Naive thymus-derived CD8-positive, alpha-beta T cell (primary cell): ENCODE measurements around the gene ANKS1B. TPM values are rescaled to one million over a fixed set of nuclear protein-coding genes. Genes with fewer than 3 reads are reported as not detected.

Experiments used
- ATAC-seq, 2 donors: fragments of 150-1000 bp; cut with Tn5 transposase in 1 of 2; sonication (Bioruptor Pico), chemical (Tn5 transposase) in 1 of 2; 1 replicate in 1 of 2; 2 replicates in 1 of 2; pipeline ENCODE4 v1.10.0; 2021; ENCODE audit warnings: mild to moderate bottlenecking in 2 of 2, moderate library complexity in 2 of 2
- POLR2A ChIA-PET: fragments of 350-600 bp; sonication (Branson Sonifier 250); formaldehyde crosslinking; loops from one replicate; lab custom pipeline; 2021; ENCODE audit warnings: antibody characterized with exemption; lab: Charles Lee
- DNase-seq, 10 donors: peaks; one replicate each; pipeline versions ENCODE4 v3.0.0 to v3.0.0-alpha.2; 2020 to 2022
- H3K27ac Mint-ChIP-seq, 10 donors: one replicate each; pipeline ENCODE4 v1.8.0; 2020 to 2022; ENCODE audit warnings: mild to moderate bottlenecking in 10 of 10, mixed read lengths in 10 of 10, moderate library complexity in 4 of 10, inconsistent platforms in 1 of 10
- H3K27me3 Mint-ChIP-seq, 5 donors: one replicate each; pipeline ENCODE4 v1.8.0; 2021 to 2022; ENCODE audit warnings: mixed read lengths in 5 of 5
- H3K36me3 Mint-ChIP-seq, 3 donors: one replicate each; pipeline ENCODE4 v1.8.0; 2020 to 2022; ENCODE audit warnings: mixed read lengths in 3 of 3, mild to moderate bottlenecking in 2 of 3, inconsistent platforms in 1 of 3
- H3K4me1 Mint-ChIP-seq, 4 donors: one replicate each; pipeline ENCODE4 v1.8.0; 2021 to 2022; ENCODE audit warnings: mixed read lengths in 4 of 4
- H3K4me3 Mint-ChIP-seq, 10 donors: one replicate each; pipeline ENCODE4 v1.8.0; 2020 to 2022; ENCODE audit warnings: mild to moderate bottlenecking in 10 of 10, mixed read lengths in 10 of 10, moderate library complexity in 6 of 10, inconsistent platforms in 1 of 10
- H3K9me3 Mint-ChIP-seq, 9 donors: one replicate each; pipeline ENCODE4 v1.8.0; 2020 to 2022; ENCODE audit warnings: mixed read lengths in 9 of 9, mild to moderate bottlenecking in 3 of 9, inconsistent platforms in 1 of 9, moderate library complexity in 1 of 9
- polyA plus RNA-seq, 3 donors: library from polyadenylated mRNA; unstranded; fragments of 300-500 nt; fragmentation: Illumina TruSeq; gene quantifications; one replicate each; pipeline ENCODE4 v1.2.3, GENCODE V29; 2021
- total RNA-seq, 8 experiments: library from RNA in 2 of 8; stranded (reverse) in 2 of 8; gene quantifications; one replicate each; pipeline ENCODE4 v1.2.3 and lab custom pipeline; 2021 to 2026

The ANKS1B gene
- total and polyA plus RNA-seq, 5 experiments from 2014 or later, result not detected

DNA sequence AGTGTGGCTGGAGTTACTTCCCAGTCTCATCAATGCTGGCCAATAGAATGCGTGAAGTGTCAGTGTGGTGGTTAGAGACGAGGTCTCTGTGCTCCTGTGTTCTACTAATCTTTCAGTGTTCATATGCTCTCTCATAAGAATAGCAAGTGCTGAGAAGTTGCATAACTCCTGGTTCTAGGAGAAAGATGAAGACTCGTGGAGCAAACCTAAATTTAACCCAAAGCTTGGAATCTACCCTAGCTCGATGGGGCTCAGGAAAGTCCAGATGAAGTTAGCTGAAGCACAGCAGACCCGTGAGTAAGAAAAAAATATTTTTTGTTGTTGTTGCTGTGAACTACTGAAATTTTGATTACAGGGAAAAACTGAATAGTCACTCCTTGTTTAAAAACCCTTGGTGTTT is 927.1 kb downstream of the ANKS1B start:
- no peaks in the 10 kb centered on the region for H3K4me1 Mint-ChIP-seq
- POLR2A ChIA-PET, result no interaction called here
- H3K27me3 Mint-ChIP-seq, result peaks cover 0 to 8% (median 4%) of the 10 kb centered on the region in 5 donors
- H3K36me3 Mint-ChIP-seq, result no peaks in the 10 kb centered on the region
- H3K27ac Mint-ChIP-seq, result no peak overlapping the region
- no peak overlapping the region for H3K4me3 Mint-ChIP-seq
- H3K9me3 Mint-ChIP-seq, result peaks cover 0 to 3% (median 0%) of the 10 kb centered on the region in 9 donors
- no peak for ATAC-seq
- DNase-seq, result no peak

DNA sequence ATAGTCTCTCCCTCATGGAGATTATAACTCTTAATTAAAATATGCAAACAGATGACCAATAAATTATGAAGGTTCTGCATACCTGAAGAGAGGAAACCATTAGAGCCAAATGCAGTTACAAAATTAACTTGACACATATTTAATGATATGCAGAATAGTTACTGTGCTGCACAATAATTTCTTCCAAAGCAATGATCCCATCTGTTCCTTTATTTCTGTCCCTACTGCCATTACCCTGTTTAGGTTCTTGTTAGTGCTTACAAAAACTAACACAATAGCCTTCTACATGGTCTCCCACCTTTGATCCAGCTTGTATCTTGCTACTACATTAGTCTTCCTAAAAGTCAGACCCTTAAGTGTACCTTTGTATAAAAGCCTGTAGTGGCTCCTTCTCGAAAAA is 928.5 kb downstream of the ANKS1B start:
- Mint-ChIP-seq H3K36me3 (no peaks in the 10 kb centered on the region), H3K4me3 (no peak overlapping the region), H3K27me3 (peaks cover 0 to 1% (median 0%) of the 10 kb centered on the region in 5 donors), H3K9me3 (peaks cover 0 to 4% (median 0%) of the 10 kb centered on the region in 9 donors), H3K27ac (no peak overlapping the region), H3K4me1 (no peaks in the 10 kb centered on the region)
- POLR2A ChIA-PET, result no interaction called here
- DNase-seq (no peak), ATAC-seq (no peak)

DNA sequence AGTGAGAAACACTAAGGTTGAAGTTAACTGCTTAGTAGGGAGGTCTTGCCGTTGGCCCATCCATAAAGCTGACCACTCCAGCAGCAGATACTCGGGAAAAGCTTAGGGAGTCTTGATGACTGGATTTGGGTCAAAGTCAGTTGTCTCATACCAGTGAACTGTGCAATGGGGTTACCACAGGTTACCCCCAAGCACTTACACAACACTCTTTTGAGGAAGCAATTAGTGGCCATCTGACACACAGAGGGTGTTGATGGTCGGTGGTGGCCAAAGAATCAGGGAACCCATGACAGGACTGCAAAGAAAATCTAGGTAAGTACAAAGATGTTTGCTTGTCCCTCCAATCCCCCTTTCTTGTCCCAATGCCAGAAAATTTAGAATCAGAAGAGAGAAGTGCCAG is 929.4 kb downstream of the ANKS1B start:
- ATAC-seq (no peak), DNase-seq (no peak)
- Mint-ChIP-seq H3K36me3 (no peaks in the 10 kb centered on the region), H3K9me3 (peaks cover 0 to 4% (median 0%) of the 10 kb centered on the region in 9 donors), H3K27ac (no peak overlapping the region), H3K4me1 (no peaks in the 10 kb centered on the region), H3K4me3 (no peak overlapping the region), H3K27me3 (no peaks in the 10 kb centered on the region)
- POLR2A ChIA-PET, result no interaction called here

DNA sequence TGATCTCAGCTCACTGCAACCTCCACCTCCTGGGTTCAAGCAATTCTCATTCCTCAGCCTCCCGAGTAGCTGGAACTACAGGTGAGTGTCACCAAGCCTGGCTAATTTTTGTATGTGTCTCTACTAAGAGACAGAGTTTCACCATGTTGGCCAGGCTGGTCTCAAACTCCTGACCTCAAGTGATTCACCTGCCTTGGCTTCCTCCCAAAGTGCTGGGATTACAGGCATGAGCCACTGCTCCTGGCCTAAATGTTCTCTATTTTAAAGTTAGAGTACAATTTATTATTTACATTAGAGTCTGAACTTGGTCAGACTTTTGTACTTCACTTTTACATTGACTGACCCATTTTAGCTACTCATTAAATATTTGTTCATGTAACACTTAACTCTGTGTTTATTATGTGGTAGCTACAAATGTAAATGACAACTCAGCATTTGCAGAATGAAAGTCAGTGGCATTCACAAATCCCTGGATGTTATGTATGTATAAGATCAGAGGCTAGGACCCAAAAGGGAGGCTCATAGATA is 930.1 kb downstream of the ANKS1B start:
- H3K36me3 Mint-ChIP-seq, result no peaks in the 10 kb centered on the region
- no peak overlapping the region for H3K4me3 Mint-ChIP-seq
- no peak overlapping the region for H3K27ac Mint-ChIP-seq
- no peaks in the 10 kb centered on the region for H3K4me1 Mint-ChIP-seq
- POLR2A ChIA-PET, result no interaction called here
- ATAC-seq, result no peak
- H3K27me3 Mint-ChIP-seq, result no peaks in the 10 kb centered on the region
- DNase-seq, result no peak
- peaks cover 0 to 4% (median 0%) of the 10 kb centered on the region in 9 donors for H3K9me3 Mint-ChIP-seq

DNA sequence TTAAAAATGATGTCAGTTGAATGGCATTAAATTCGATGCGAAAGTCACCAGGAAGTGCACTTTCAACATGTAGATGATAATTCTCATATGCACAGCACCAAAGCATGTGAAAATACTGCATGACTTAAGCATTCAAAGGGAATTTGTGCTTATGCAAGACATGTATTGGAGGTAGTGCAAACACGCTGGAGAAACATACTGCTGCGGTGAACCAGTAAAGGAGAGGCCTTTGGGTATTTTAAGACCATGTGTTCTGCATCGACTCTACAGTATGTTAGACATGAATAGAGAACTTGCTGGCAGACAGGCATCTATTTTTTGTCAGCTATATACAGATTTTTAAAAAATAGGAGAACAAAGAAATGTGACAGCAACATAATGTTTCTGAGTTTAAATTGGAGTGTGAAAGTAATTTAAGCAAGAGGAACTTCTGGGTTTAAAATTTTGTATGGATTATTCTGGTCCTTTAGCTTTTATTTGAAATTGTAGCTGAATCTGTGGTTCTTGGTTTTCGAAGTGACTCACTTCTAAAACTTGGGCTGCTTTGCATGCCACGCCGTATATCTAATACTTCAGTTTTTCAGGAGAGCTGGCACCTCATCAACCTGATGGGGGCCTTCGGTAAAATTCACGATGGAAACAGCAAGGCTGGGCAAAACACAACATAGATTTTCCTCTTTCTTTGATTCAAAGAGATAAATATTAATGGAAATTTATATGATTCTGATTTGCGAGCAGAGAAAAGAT is 930.9 kb downstream of the ANKS1B start:
- ATAC-seq (no peak), DNase-seq (no peak)
- no peaks in the 10 kb centered on the region for H3K27me3 Mint-ChIP-seq
- H3K4me1 Mint-ChIP-seq, result no peaks in the 10 kb centered on the region
- no peaks in the 10 kb centered on the region for H3K36me3 Mint-ChIP-seq
- POLR2A ChIA-PET, result no interaction called here
- H3K27ac Mint-ChIP-seq, result no peak overlapping the region
- no peak overlapping the region for H3K4me3 Mint-ChIP-seq
- H3K9me3 Mint-ChIP-seq, result peaks cover 0 to 4% (median 0%) of the 10 kb centered on the region in 9 donors

DNA sequence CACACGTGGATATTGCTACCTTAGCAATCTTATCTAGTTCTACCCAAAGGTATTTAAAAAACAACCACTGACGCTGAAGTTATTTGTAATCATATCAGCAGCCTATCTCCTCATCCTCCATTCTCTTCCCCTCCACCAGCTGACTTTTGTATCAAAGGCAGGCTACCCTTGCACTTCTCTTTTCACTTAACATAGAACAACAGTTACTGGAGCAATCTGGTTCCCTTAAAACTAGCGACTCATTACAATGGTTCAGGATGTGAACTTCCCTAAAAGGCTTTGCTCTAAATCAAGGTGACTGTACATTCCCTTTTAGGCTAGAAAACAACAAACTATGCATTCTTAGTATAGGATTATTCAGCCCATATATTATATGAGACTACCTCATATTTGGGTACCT is 935.0 kb downstream of the ANKS1B start:
- Mint-ChIP-seq H3K4me3 (no peak overlapping the region), H3K4me1 (no peaks in the 10 kb centered on the region), H3K9me3 (peaks cover 0 to 21% (median 8%) of the 10 kb centered on the region in 9 donors), H3K36me3 (peaks cover 0 to 5% (median 0%) of the 10 kb centered on the region in 3 donors), H3K27me3 (peaks cover 0 to 10% (median 4%) of the 10 kb centered on the region in 5 donors), H3K27ac (no peak overlapping the region)
- ATAC-seq, result no peak
- POLR2A ChIA-PET, result no interaction called here
- DNase-seq, result no peak

DNA sequence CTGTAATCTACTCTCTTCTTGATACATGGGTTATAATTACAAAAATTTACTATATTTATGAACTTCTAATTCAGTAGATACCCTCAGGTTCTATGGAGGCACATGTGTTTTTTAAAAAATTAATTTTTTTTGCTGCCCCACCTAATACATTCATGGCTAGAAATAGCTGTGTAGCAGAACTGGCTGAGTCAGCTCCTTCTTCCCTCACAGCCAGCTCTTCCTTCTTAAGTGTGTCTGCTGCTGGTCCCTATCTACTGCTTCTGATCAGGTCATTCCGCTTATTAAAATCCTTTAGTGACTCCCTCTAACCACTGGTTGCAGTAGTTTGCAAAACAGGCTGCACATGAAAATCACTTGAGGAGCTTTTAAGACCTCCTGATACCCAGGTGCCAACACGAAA is 939.6 kb downstream of the ANKS1B start:
- Mint-ChIP-seq H3K9me3 (peaks cover 0 to 21% (median 8%) of the 10 kb centered on the region in 9 donors), H3K27ac (no peak overlapping the region), H3K36me3 (peaks cover 0 to 5% (median 0%) of the 10 kb centered on the region in 3 donors), H3K27me3 (peaks cover 3 to 12% (median 10%) of the 10 kb centered on the region in 5 donors), H3K4me1 (no peaks in the 10 kb centered on the region), H3K4me3 (no peak overlapping the region)
- DNase-seq (no peak), ATAC-seq (no peak)
- POLR2A ChIA-PET, result no interaction called here

DNA sequence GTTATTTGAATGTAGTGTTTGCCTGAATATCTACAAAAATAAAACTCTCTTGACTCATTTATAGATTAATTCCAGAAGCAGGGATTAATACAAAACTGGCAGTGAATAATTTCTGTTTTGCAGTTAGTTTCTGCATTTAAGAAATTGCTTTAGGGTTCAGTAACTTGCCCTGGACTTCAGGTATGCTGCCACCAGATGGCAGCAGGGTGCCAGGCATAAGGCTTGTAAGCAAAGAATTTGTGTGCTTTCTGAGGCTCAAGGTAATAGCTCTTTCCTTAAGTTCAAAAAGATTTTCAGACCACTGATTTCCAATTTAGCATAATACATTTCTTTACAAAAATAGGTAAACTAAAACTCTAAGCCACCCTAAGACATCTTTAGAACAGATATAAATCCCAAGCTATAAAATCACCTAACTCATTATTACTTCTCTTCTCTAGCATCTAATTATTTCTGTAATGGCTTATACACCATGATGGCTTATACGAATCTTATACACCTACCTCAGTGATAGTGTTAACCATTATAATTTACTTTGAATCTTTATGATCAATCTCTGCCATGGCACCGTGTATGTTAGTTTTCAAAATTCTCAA is 941.3 kb downstream of the ANKS1B start:
- H3K9me3 Mint-ChIP-seq, result peaks cover 0 to 21% (median 8%) of the 10 kb centered on the region in 9 donors
- no peaks in the 10 kb centered on the region for H3K4me1 Mint-ChIP-seq
- peaks cover 3 to 15% (median 10%) of the 10 kb centered on the region in 5 donors for H3K27me3 Mint-ChIP-seq
- peaks cover 0 to 5% (median 0%) of the 10 kb centered on the region in 3 donors for H3K36me3 Mint-ChIP-seq
- peak in 3 of 10 donors; percentile 11 to 17 (median 11) for DNase-seq
- no peak overlapping the region for H3K4me3 Mint-ChIP-seq
- POLR2A ChIA-PET, result no interaction called here
- ATAC-seq, result no peak
- no peak overlapping the region for H3K27ac Mint-ChIP-seq

DNA sequence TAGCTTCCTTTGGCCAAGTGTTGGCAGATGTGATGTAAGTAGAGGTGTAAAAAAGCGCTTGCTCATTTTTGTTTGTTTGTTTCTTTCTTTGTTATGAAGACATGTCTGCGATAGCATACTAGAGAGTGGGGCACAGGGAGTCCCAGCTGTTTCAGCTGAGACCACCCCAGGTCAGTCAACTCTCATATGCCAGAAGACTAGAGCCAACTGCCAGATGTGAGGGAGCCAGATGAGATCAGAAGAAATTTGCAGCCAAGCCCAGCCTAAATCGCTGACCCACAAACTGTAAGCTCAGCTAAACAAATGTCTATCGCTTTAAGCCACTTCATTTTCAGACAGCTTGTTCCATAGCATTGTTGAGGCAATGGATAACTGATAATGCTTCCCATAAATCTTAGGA is 942.5 kb downstream of the ANKS1B start:
- peaks cover 0 to 10% (median 6%) of the 10 kb centered on the region in 9 donors for H3K9me3 Mint-ChIP-seq
- no peak overlapping the region for H3K4me3 Mint-ChIP-seq
- POLR2A ChIA-PET, result no interaction called here
- no peaks in the 10 kb centered on the region for H3K4me1 Mint-ChIP-seq
- DNase-seq, result no peak
- H3K27me3 Mint-ChIP-seq, result peaks cover 3 to 19% (median 10%) of the 10 kb centered on the region in 5 donors
- H3K36me3 Mint-ChIP-seq, result peaks cover 0 to 5% (median 0%) of the 10 kb centered on the region in 3 donors
- no peak overlapping the region for H3K27ac Mint-ChIP-seq
- ATAC-seq, result no peak

DNA sequence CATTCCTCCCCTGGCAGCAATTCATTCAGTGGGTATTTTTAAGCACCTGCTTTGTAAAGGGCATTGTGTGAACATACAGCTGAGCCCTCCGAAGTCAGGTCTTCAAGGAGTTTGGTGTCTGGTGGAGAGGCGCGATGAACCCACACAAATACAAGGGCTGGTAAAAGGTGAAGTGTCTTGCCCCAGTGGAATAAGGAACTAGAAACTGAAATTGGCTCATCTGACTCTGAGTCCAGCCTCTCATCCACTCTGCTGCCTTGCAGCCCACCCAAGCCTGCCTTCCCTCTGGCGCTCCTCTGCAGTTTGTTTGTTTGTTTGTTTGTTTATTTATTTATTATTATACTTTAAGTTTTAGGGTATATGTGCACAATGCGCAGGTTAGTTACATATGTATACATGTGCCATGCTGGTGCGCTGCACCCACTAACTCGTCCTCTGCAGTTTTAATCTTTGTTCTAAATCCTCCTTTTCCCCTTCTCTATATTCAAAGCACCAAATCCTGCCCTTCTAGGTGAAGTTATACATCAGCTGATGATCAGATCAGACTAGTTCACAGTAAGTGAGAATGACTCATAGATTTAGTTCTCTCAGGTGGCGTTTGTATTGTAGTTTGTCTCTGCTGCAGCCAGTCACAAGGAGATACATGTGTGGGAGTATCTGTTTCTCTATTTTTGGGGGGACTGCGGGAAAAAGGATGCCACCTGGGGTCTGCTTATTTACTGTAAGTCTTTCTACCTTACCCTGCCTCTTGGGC is 945.2 kb downstream of the ANKS1B start:
- no peak overlapping the region for H3K4me3 Mint-ChIP-seq
- no peaks in the 10 kb centered on the region for H3K9me3 Mint-ChIP-seq
- H3K36me3 Mint-ChIP-seq, result no peaks in the 10 kb centered on the region
- no peak for DNase-seq
- no peak overlapping the region for H3K27ac Mint-ChIP-seq
- H3K27me3 Mint-ChIP-seq, result peaks cover 0 to 13% (median 4%) of the 10 kb centered on the region in 5 donors
- no peaks in the 10 kb centered on the region for H3K4me1 Mint-ChIP-seq
- ATAC-seq, result no peak
- POLR2A ChIA-PET, result no interaction called here

DNA sequence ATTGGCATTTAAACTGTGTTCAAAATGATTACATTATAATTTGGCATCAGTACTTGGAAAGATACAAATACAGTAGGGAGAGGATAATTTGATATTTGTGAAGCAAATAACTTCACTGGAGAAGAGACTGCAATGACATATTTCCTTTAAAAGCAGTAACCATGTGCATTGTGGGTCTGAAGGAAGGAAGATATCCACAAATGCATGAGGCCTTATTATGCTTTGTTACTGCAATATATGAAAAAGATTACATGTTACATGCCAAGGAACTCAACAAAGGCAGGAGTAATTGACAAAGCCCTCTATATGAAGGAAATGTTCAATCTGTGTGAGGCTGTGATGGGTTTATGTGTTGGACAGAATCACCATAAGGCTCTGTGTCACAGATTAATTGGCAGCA is 948.2 kb downstream of the ANKS1B start:
- ATAC-seq, result no peak
- POLR2A ChIA-PET, result no interaction called here
- no peak for DNase-seq
- Mint-ChIP-seq H3K4me1 (no peaks in the 10 kb centered on the region), H3K4me3 (no peak overlapping the region), H3K9me3 (peaks cover 0 to 3% (median 0%) of the 10 kb centered on the region in 9 donors), H3K27me3 (peaks cover 0 to 8% (median 0%) of the 10 kb centered on the region in 5 donors), H3K27ac (no peak overlapping the region), H3K36me3 (peaks cover 0 to 5% (median 0%) of the 10 kb centered on the region in 3 donors)

DNA sequence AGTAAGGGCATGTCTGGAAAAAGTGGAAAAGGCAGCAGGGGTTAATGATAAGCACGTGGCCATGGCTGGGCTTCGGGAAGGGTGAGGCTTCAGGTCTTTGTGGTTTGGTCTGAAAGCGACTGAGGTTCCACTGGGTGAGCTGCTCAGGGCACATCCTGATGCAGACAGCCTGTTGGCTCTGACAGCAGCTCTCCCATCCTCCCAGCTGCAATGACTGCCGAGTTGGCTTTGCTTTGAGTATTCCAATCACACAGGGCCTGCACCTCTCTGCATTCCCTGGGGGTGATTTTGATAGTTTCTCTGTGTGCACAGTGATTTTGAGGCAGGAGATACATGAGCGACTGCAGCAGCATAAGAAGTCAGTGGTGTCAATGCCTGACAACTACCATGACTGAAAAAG is 948.9 kb downstream of the ANKS1B start:
- H3K9me3 Mint-ChIP-seq, result peaks cover 0 to 5% (median 0%) of the 10 kb centered on the region in 9 donors
- no peak overlapping the region for H3K27ac Mint-ChIP-seq
- H3K4me1 Mint-ChIP-seq, result no peaks in the 10 kb centered on the region
- H3K36me3 Mint-ChIP-seq, result peaks cover 0 to 5% (median 0%) of the 10 kb centered on the region in 3 donors
- ATAC-seq, result no peak
- H3K27me3 Mint-ChIP-seq, result peaks cover 0 to 12% (median 1%) of the 10 kb centered on the region in 5 donors
- H3K4me3 Mint-ChIP-seq, result no peak overlapping the region
- DNase-seq, result no peak
- POLR2A ChIA-PET, result no interaction called here
